Neural progenitor cell (in vitro differentiated cells): Measurements from ENCODE around the gene RBM27. TPM values are rescaled to one million over a fixed set of nuclear protein-coding genes. Genes with fewer than 3 reads are reported as not detected.

ENCODE experiments used
- DNase-seq: peaks from one replicate; pipeline ENCODE4 v3.0.0-alpha.2; 2016; ENCODE audit warnings: low spot score
- H2AFZ ChIP-seq: fragments of 200-600 bp; sonication (generic); replicated peaks from 2 replicates; pipeline ENCODE4 v1.6.1; 2016; ENCODE audit warnings: antibody characterized with exemption
- H3F3A ChIP-seq: fragments of 200-600 bp; sonication (generic); 2 replicates; pipeline ENCODE4 v1.6.1; 2016; ENCODE audit warnings: antibody characterized with exemption, low read depth
- H3K27ac ChIP-seq: fragments of 200-600 bp; sonication (generic); 2 replicates; pipeline ENCODE4 v1.5.1; 2016; ENCODE audit warnings: mild to moderate bottlenecking
- H3K27me3 ChIP-seq: fragments of 200-600 bp; sonication (generic); 2 replicates; pipeline ENCODE4 v1.6.1; 2016; ENCODE audit warnings: mild to moderate bottlenecking, moderate library complexity
- H3K36me3 ChIP-seq: fragments of 200-600 bp; sonication (generic); 2 replicates; pipeline ENCODE4 v1.5.1; 2016
- H3K4me1 ChIP-seq: fragments of 200-600 bp; sonication (generic); 2 replicates; pipeline ENCODE4 v1.6.1; 2016; ENCODE audit warnings: mixed run types
- H3K4me2 ChIP-seq: fragments of 200-600 bp; sonication (generic); 2 replicates; pipeline ENCODE4 v1.6.1; 2016
- H3K4me3 ChIP-seq: fragments of 200-600 bp; sonication (generic); 2 replicates; pipeline ENCODE4 v1.5.1; 2016
- H3K79me2 ChIP-seq: fragments of 200-600 bp; sonication (generic); 2 replicates; pipeline ENCODE4 v1.6.1; 2016; ENCODE audit warnings: low read depth
- H3K9ac ChIP-seq: fragments of 200-600 bp; sonication (generic); 2 replicates; pipeline ENCODE4 v1.6.1; 2016
- H3K9me3 ChIP-seq: fragments of 200-600 bp; sonication (generic); 2 replicates; pipeline ENCODE4 v1.5.1; 2016; ENCODE audit warnings: low read depth
- H4K20me1 ChIP-seq: fragments of 200-600 bp; sonication (generic); 2 replicates; pipeline ENCODE4 v1.6.1; 2016; ENCODE audit warnings: low read depth
- H3K27ac Mint-ChIP-seq: 3 replicates; pipeline ENCODE4 v1.8.0; 2021; ENCODE audit warnings: mixed read lengths
- H3K27me3 Mint-ChIP-seq: 2 replicates; pipeline ENCODE4 v1.8.0; 2022; ENCODE audit warnings: low read depth, mild to moderate bottlenecking, inconsistent platforms, moderate library complexity, mixed read lengths; ENCODE audit not compliant: insufficient read depth
- H3K36me3 Mint-ChIP-seq: 3 replicates; pipeline ENCODE4 v1.8.0; 2021; ENCODE audit warnings: mixed read lengths
- H3K4me1 Mint-ChIP-seq: 3 replicates; pipeline ENCODE4 v1.8.0; 2021; ENCODE audit warnings: mixed read lengths
- H3K4me3 Mint-ChIP-seq: 3 replicates; pipeline ENCODE4 v1.8.0; 2021; ENCODE audit warnings: mild to moderate bottlenecking, moderate library complexity, mixed read lengths
- H3K9me3 Mint-ChIP-seq: 3 replicates; pipeline ENCODE4 v1.8.0; 2020; ENCODE audit warnings: mixed read lengths
- CTCF ChIP-seq: fragments of 200-600 bp; sonication (generic); IDR thresholded peaks from 2 replicates; pipeline ENCODE4 v1.5.1; 2017; ENCODE audit warnings: antibody characterized with exemption, mild to moderate bottlenecking
- EZH2 ChIP-seq: fragments of 200-600 bp; sonication (generic); IDR thresholded peaks from 2 replicates; pipeline ENCODE4 v1.6.1; 2017; ENCODE audit warnings: antibody characterized with exemption, mild to moderate bottlenecking, moderate library complexity
- EZH2phosphoT487 ChIP-seq: fragments of 200-600 bp; sonication (generic); IDR thresholded peaks from 2 replicates; pipeline ENCODE4 v1.6.1; 2017; ENCODE audit warnings: antibody characterized with exemption
- total RNA-seq: library from RNA; depleted of rRNA; stranded (reverse); fragments of >200 nt; gene quantifications from 2 replicates; pipeline ENCODE4 v1.2.3, GENCODE V29; 2015; ENCODE audit warnings: low replicate concordance

RBM27 gene
- total RNA-seq, 1 donor from 2014 or later = 55.0 TPM

DNA sequence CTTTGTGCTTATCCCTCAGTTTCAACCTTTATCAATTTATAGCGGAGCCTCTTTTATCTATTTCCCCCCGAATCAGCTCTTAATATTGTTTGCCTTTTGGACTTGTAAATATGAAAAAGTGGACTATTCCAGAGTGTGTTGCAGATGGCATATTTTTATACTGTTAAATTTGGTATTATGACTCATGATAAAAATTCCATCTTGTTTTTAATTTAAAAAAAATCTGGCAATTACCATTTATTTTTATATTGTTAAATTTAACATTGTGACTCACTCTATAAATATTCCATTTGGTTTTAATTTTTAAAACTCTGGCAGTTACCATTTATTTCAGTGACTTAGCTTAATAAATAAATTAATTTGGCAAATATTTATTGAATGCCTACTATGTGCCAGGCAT is 37.5 kb downstream of the RBM27 start:
- Histone ChIP-seq H3K9ac (no peak overlapping the region), H3K4me3 (no peak overlapping the region), H3K4me2 (no peak overlapping the region), H3F3A (no peaks in the 10 kb centered on the region), H3K79me2 (peaks cover 5% of the 10 kb centered on the region), H3K27ac (no peak overlapping the region), H4K20me1 (peaks cover 4% of the 10 kb centered on the region), H2AFZ (no peak overlapping the region), H3K9me3 (no peaks in the 10 kb centered on the region), H3K36me3 (peaks cover 3% of the 10 kb centered on the region), H3K27me3 (no peaks in the 10 kb centered on the region), H3K4me1 (no peaks in the 10 kb centered on the region)
- no peak overlapping the region for H3K4me3 Mint-ChIP-seq
- TF ChIP-seq CTCF (no peak), EZH2phosphoT487 (no peak), EZH2 (no peak)
- peaks cover 19% of the 10 kb centered on the region for H3K36me3 Mint-ChIP-seq
- DNase-seq = no peak
- no peaks in the 10 kb centered on the region for H3K9me3 Mint-ChIP-seq
- H3K27me3 Mint-ChIP-seq = peaks cover 2% of the 10 kb centered on the region
- no peaks in the 10 kb centered on the region for H3K4me1 Mint-ChIP-seq
- no peak overlapping the region for H3K27ac Mint-ChIP-seq

DNA sequence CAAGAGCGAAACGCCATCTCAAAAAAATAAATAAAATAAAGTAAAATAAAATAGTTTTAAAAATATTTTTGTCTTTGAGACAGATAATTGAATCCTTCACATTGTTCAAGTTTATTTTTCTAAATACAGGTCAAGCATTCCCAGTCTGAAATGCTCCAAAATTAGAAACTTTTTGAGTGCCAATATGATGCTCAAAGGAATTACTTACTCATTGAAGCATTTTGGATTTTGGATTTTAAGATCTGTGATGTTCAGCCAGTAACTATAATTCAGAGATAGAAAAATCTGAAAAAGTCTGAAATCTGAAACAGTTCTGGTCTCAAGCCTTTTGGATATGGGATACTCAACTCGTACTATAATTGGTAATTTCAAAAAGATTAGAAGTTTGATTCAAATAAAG is 39.8 kb downstream of the RBM27 start:
- Histone ChIP-seq H3K79me2 (peaks cover 10% of the 10 kb centered on the region), H3K4me2 (no peak overlapping the region), H3F3A (no peaks in the 10 kb centered on the region), H3K27me3 (no peaks in the 10 kb centered on the region), H3K36me3 (peaks cover 3% of the 10 kb centered on the region), H3K27ac (no peak overlapping the region), H3K4me1 (no peaks in the 10 kb centered on the region), H3K9ac (no peak overlapping the region), H3K4me3 (no peak overlapping the region), H4K20me1 (peaks cover 8% of the 10 kb centered on the region), H2AFZ (no peak overlapping the region), H3K9me3 (no peaks in the 10 kb centered on the region)
- DNase-seq = no peak
- H3K4me1 Mint-ChIP-seq = no peaks in the 10 kb centered on the region
- peaks cover 14% of the 10 kb centered on the region for H3K36me3 Mint-ChIP-seq
- H3K27me3 Mint-ChIP-seq = no peaks in the 10 kb centered on the region
- H3K27ac Mint-ChIP-seq = no peak overlapping the region
- no peak for TF ChIP-seq EZH2
- no peak for TF ChIP-seq CTCF
- no peak for TF ChIP-seq EZH2phosphoT487
- H3K4me3 Mint-ChIP-seq = no peak overlapping the region
- no peaks in the 10 kb centered on the region for H3K9me3 Mint-ChIP-seq

DNA sequence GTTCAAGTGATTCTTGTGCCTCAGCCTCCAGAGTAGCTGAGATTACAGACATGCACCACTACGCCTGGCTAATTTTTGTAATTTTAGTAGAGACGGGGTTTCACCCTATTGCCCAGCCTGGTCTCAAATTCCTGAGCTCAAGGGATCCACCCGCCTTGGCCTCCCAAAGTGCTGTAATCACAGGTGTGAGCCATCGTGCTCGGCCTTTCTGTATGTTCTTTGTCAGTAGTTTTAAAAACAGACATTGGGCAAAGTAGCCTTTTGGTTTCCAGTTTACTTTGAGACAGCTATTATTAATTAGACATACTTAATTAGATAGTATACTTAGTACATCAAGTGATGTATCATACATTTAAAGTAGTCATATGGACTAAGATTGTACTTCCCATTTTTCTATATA is 45.2 kb downstream of the RBM27 start:
- no peak overlapping the region for H3K4me3 Mint-ChIP-seq
- Histone ChIP-seq H3F3A (no peaks in the 10 kb centered on the region), H3K27me3 (no peaks in the 10 kb centered on the region), H3K9ac (no peak overlapping the region), H3K79me2 (peaks cover 8% of the 10 kb centered on the region), H3K27ac (no peak overlapping the region), H3K9me3 (no peaks in the 10 kb centered on the region), H3K4me1 (no peaks in the 10 kb centered on the region), H2AFZ (no peak overlapping the region), H3K4me3 (no peak overlapping the region), H3K4me2 (no peak overlapping the region), H4K20me1 (peaks cover 12% of the 10 kb centered on the region), H3K36me3 (peaks cover 6% of the 10 kb centered on the region)
- no peaks in the 10 kb centered on the region for H3K4me1 Mint-ChIP-seq
- peaks cover 8% of the 10 kb centered on the region for H3K36me3 Mint-ChIP-seq
- no peak for DNase-seq
- no peak overlapping the region for H3K27ac Mint-ChIP-seq
- no peaks in the 10 kb centered on the region for H3K9me3 Mint-ChIP-seq
- H3K27me3 Mint-ChIP-seq = peaks cover 2% of the 10 kb centered on the region
- TF ChIP-seq EZH2phosphoT487 (no peak), CTCF (no peak), EZH2 (no peak)
